ENCODE data around the gene OSCP1.

The OSCP1 gene

GRCh38 chr1:36386265-36387140 lies 63.7 kb downstream of the OSCP1 start:
- peak; percentile 64 to 81 for DNase-seq (ENCODE audit: low read depth in 1 of 2, low spot score in 1 of 2)

DNA sequence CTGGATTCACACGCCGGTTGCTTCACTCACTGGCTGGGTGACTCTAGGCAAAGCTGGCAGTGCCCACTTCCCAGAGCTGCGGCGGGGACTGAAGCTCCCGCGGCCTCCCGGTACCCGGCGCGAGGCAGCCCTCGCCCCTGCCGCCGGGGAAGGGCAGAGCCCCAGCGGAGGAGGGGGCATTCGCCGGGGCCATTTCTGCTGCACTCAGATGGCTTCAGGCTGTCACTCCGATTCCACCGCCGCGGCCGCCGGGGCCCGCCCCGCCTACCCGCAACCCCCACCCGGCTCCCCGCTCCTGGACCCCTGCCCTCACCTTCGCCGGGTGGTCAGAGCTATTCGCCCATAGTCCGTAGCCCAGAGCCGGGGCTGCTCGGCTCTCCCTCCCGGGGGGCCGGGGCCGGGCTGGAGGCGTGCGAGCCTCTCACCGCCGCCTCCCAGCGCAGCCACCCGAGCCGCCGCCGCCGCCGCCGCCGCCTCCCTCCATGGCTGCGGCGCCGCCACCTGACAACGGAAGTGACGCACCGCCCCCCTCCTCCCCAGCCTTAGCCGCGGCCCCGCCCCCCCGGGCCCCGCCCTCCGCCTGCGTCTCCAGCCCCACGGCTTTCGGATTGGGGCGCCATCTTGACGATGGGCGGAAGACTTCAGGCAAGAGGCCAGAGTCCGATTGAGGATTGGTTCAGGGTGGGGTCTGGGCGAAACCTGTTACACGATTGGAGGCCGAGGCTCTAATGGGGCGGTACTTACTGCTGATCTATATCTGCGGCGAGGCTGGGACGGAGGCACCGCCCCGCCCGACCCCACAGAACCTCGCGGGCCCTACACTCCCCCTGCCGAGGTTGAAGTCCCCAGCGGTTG lies 64.6 kb downstream of the OSCP1 start, which contains the start of gene STK40:
Gene STK40, minus strand, starts transcription at position 515 of the 855 bp plus-strand sequence. CDS start 24,592 bp downstream, outside the sequence.
- DNase-seq (ENCODE audit: low read depth in 1 of 2, low spot score in 1 of 2), result peak; percentile 96 to 98

- peak in 1 of 2 donors; percentile 17 for DNase-seq (ENCODE audit: low read depth in 1 of 2, low spot score in 1 of 2)
Measured at GRCh38 chr1:36384542-36385409, 65.5 kb downstream of the OSCP1 start.

DNA sequence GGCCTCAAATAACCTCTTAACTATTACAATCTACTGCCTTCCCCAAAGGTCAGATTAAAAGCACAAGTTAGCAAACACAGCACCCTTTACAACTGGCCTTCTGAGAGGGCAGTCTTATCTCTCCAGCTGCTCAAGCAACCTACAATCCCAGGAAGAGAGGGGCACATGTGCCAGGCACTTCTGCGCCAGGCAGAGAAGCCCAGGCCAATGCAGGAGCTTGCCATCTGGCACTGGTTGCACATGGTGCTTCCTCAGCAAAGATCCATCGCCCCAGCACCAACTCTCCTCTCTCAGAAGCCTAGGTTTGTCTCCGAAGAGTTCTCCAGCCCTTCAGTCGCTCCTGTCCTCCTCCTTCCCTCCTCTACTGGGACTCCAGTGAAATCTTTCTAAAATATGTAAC lies 67.0 kb downstream of the OSCP1 start:
- DNase-seq (ENCODE audit: low read depth in 1 of 2, low spot score in 1 of 2), result no peak

GRCh38 chr1:36382669-36383068 lies 67.6 kb downstream of the OSCP1 start:
- no peak for DNase-seq (ENCODE audit: low read depth in 1 of 2, low spot score in 1 of 2)

- DNase-seq (ENCODE audit: low read depth in 1 of 2, low spot score in 1 of 2), result no peak
Measured at GRCh38 chr1:36382231-36382630, 68.0 kb downstream of the OSCP1 start.

DNA sequence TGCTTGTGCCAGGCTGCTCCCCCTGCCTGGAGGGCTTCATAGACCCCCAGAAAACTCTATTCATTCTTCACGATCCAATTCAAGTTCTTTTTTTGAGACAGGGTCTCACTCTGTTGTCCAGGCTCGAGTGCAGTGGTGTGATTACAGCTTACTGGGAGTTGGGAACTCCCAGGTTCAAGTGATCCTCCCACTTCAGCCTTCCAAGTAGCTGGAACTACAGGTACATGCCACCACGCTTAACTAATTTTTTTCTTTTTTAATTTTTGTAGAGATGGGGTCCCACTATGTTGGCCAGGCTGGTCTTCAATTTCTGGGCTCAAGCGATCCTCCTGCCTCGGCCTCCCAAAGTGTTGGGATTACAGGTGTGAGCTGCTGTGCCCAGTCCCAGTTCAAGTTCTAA lies 68.8 kb downstream of the OSCP1 start:
- DNase-seq (ENCODE audit: low read depth in 1 of 2, low spot score in 1 of 2), result no peak

DNA sequence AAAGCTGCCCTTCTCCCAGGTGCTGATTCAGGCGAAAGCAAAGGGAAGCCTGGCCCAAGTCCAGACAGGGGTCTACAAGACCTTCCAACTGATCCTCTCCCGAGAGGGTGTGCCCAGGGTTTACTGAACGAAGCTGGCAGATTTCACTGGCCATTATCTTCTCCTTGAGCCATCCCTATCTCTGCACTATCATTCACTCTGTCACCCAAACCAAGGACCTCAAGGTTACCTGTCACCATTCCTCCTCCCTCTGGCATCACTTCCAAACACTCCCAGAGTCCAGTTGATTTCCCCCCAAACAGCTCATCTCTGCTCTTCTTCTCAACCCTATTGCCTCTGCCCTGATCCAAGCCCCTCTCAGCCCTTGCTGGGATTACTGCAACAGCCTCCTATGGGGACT lies 69.5 kb downstream of the OSCP1 start:
- no peak for DNase-seq (ENCODE audit: low read depth in 1 of 2, low spot score in 1 of 2)

DNA sequence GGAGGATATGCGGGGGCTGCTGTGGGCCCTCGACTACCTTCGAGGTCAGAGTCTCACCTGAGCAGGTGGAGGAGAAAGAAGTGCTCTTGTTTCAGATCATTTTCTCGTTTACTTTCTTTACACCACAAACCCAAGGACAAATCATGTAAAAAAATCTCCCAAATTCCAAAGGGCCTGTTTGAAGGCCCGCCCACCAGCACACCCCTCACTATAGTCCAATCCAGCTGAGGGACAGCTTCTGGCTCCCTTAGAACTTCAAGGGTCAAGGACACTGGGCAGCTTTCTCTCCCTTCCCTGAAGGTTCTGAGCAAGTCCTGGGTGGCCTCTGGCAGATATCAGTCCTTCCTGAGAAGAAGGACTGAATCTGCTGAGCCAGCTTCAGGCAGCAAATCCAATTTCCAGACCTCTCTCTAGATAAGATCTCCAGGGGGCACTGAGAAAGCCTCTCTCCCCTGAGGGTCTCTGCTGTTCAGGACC lies 70.1 kb downstream of the OSCP1 start:
- no peak for DNase-seq (ENCODE audit: low read depth in 1 of 2, low spot score in 1 of 2)

DNA sequence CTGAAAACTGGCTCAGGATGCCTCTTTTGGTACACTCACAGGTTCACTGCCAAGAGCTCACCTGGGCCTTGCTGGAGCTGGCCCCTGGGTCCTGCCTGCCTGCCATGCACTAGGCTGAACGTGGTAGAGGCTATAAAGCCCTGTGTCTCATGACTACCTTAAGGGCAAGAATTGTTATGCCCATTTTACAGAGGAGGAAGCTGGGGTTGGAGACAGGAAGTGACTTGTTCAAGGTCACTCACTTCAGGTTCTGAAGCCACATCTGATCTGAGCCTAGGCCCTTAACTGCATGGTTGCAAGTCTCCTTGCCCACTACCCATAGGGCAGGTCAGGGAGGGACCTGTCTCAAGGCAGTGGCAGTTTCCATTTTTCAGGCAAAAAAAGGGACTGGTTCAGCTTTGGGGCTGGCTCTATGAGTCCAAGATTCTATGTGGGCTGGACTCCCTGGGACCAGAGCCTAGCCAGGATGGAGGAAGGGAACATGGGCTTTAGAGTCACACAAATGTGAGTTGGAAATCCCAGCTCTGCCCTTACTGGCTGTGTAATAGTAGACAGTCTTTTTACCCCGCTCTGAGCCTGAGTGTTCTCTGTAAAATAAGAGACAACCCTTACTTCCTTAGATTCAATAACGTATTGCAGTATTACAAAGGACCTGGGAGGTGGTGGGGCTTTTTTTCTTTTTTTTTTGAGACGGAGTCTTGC lies 72.3 kb downstream of the OSCP1 start:
- DNase-seq (ENCODE audit: low read depth in 1 of 2, low spot score in 1 of 2), result no peak

- no peak for DNase-seq (ENCODE audit: low read depth in 1 of 2, low spot score in 1 of 2)
Measured at GRCh38 chr1:36372617-36373016, 77.6 kb downstream of the OSCP1 start.

DNA sequence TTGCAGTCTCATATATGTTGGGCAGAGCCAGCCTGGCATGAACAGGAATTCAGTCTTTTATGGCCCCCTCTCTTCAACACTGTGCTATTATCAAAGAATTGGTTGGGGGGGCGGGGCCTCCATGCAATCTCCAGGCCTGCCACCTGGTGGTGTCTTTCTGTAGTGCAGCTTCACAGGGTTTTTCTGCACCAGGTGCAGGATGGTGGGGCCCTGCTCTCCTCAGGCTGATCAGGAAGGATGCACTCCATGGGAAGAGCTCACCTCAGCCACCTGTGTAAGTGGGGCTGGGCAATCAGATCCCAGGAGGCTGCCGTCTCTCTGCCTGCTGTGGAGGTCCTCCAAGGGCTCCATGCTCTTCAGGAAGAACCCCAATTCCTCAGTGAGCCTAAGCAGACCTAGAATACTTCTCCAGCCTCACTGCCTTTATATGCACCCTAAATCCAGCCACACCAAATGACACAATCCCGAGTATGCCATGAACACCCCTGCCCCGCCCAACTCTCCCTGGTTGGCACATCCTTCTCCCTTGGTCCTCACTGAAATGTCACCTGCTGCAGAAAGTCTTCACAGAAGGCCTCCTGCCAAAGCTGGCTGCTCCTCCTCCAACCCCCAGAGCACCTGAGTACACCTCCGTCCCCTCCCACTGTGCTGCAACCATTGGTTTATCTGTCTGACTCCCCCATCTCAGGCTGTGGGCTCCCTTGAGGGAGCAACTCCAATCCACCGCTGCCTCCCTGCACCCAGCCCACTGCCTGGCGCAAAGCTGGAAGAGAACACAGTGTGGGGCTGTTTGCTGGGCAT lies 81.0 kb downstream of the OSCP1 start:
- peak; percentile 72 to 79 for DNase-seq (ENCODE audit: low read depth in 1 of 2, low spot score in 1 of 2)
